ENCODE results near the gene ATAD5. TPM values are rescaled to one million over a fixed set of nuclear protein-coding genes. Genes with fewer than 3 reads are reported as not detected.

Gene ATAD5
- total RNA-seq, 1 experiment from 2014 or later, result 4.2 TPM

GRCh38 chr17:30864636-30865035 is 32.9 kb downstream of the ATAD5 start:
- Histone ChIP-seq H3K27ac (ENCODE audit: low read length) (no peak overlapping the region), H3K9me3 (ENCODE audit: low read length) (no peaks in the 10 kb centered on the region), H3K9me2 (replicated peaks; ENCODE audit: low read length) (no peaks in the 10 kb centered on the region), H3K4me2 (ENCODE audit: low read length) (no peak overlapping the region), H3K9ac (ENCODE audit: low read length) (no peak overlapping the region), H3K79me2 (ENCODE audit: low read length) (no peaks in the 10 kb centered on the region), H4K20me1 (ENCODE audit: low read length) (no peaks in the 10 kb centered on the region), H3K4me3 (ENCODE audit: low read length) (no peak overlapping the region), H2AFZ (ENCODE audit: low read length) (no peak overlapping the region), H3K36me3 (ENCODE audit: low read depth, low read length) (no peaks in the 10 kb centered on the region; the same call in 1 of the 2 replicates), H3K4me1 (ENCODE audit: insufficient read depth, low read length) (no peaks in the 10 kb centered on the region), H3F3A (ENCODE audit: low read length, unreplicated experiment) (no peaks in the 10 kb centered on the region), H3K27me3 (ENCODE audit: low read length) (no peaks in the 10 kb centered on the region)
- DNase-seq (no peak), ATAC-seq (no peak)
- CTCF ChIA-PET, result no interaction called here
- intact Hi-C loops (cut with micrococcal nuclease), result no loop called here
- BruUV-seq (replicated peaks), result no TSS peak
- POLR2A ChIA-PET (ENCODE audit: unreplicated experiment), result no interaction called here
- TF ChIP-seq EZH2 (IDR thresholded peaks at IDR 0.05; ENCODE audit: low read length, unreplicated experiment) (no peak), EZH2phosphoT487 (IDR thresholded peaks at IDR 0.05; ENCODE audit: borderline replicate concordance, low read length) (no peak), CTCF (conservative IDR thresholded peaks at IDR 0.05; ENCODE audit: low read depth, low read length) (no peak)

GRCh38 chr17:30869005-30869404 is 37.2 kb downstream of the ATAD5 start:
- no peak overlapping the region for H3K9ac ChIP-seq (ENCODE audit: low read length)
- no TSS peak for BruUV-seq (replicated peaks)
- POLR2A ChIA-PET (ENCODE audit: unreplicated experiment), result no interaction called here
- no peaks in the 10 kb centered on the region for H4K20me1 ChIP-seq (ENCODE audit: low read length)
- no peak for ATAC-seq
- H2AFZ ChIP-seq (ENCODE audit: low read length), result no peak overlapping the region
- H3K79me2 ChIP-seq (ENCODE audit: low read length), result no peaks in the 10 kb centered on the region
- no peak overlapping the region for H3K4me2 ChIP-seq (ENCODE audit: low read length)
- DNase-seq, result no peak
- CTCF ChIA-PET, result no interaction called here
- TF ChIP-seq EZH2 (IDR thresholded peaks at IDR 0.05; ENCODE audit: low read length, unreplicated experiment) (no peak), CTCF (conservative IDR thresholded peaks at IDR 0.05; ENCODE audit: low read depth, low read length) (no peak), EZH2phosphoT487 (IDR thresholded peaks at IDR 0.05; ENCODE audit: borderline replicate concordance, low read length) (no peak)
- H3F3A ChIP-seq (ENCODE audit: low read length, unreplicated experiment), result no peaks in the 10 kb centered on the region
- no peaks in the 10 kb centered on the region for H3K4me1 ChIP-seq (ENCODE audit: insufficient read depth, low read length)
- no peak overlapping the region for H3K4me3 ChIP-seq (ENCODE audit: low read length)
- intact Hi-C loops (cut with micrococcal nuclease), result no loop called here
- H3K27ac ChIP-seq (ENCODE audit: low read length), result no peak overlapping the region
- H3K9me2 ChIP-seq (replicated peaks; ENCODE audit: low read length), result no peaks in the 10 kb centered on the region
- no peaks in the 10 kb centered on the region for H3K27me3 ChIP-seq (ENCODE audit: low read length)
- no peaks in the 10 kb centered on the region for H3K9me3 ChIP-seq (ENCODE audit: low read length)
- no peaks in the 10 kb centered on the region; the same call in 1 of the 2 replicates for H3K36me3 ChIP-seq (ENCODE audit: low read depth, low read length)

GRCh38 chr17:30886187-30886586 is 54.4 kb downstream of the ATAD5 start:
- no peaks in the 10 kb centered on the region for H3K4me1 ChIP-seq (ENCODE audit: insufficient read depth, low read length)
- BruUV-seq (replicated peaks), result no TSS peak
- POLR2A ChIA-PET (ENCODE audit: unreplicated experiment), result no interaction called here
- no peaks in the 10 kb centered on the region for H3K27me3 ChIP-seq (ENCODE audit: low read length)
- H3K9me3 ChIP-seq (ENCODE audit: low read length), result no peaks in the 10 kb centered on the region
- H3K36me3 ChIP-seq (ENCODE audit: low read depth, low read length), result no peaks in the 10 kb centered on the region
- no peak overlapping the region for H3K27ac ChIP-seq (ENCODE audit: low read length)
- H3F3A ChIP-seq (ENCODE audit: low read length, unreplicated experiment), result no peaks in the 10 kb centered on the region
- CTCF ChIA-PET, result no interaction called here
- DNase-seq (no peak), ATAC-seq (no peak)
- H3K4me2 ChIP-seq (ENCODE audit: low read length), result no peak overlapping the region
- no peak for TF ChIP-seq EZH2phosphoT487 (IDR thresholded peaks at IDR 0.05; ENCODE audit: borderline replicate concordance, low read length)
- intact Hi-C loops (cut with micrococcal nuclease), result no loop called here
- no peaks in the 10 kb centered on the region for H4K20me1 ChIP-seq (ENCODE audit: low read length)
- H2AFZ ChIP-seq (ENCODE audit: low read length), result no peak overlapping the region
- no peak overlapping the region for H3K4me3 ChIP-seq (ENCODE audit: low read length)
- no peak overlapping the region for H3K9ac ChIP-seq (ENCODE audit: low read length)
- no peaks in the 10 kb centered on the region for H3K79me2 ChIP-seq (ENCODE audit: low read length)
- H3K9me2 ChIP-seq (replicated peaks; ENCODE audit: low read length), result no peaks in the 10 kb centered on the region
